ENCODE measurements around the gene ZSWIM1.
A peak's percentile ranks its signal among the peaks of the same experiment; 100 is the strongest.

The ZSWIM1 gene

DNA sequence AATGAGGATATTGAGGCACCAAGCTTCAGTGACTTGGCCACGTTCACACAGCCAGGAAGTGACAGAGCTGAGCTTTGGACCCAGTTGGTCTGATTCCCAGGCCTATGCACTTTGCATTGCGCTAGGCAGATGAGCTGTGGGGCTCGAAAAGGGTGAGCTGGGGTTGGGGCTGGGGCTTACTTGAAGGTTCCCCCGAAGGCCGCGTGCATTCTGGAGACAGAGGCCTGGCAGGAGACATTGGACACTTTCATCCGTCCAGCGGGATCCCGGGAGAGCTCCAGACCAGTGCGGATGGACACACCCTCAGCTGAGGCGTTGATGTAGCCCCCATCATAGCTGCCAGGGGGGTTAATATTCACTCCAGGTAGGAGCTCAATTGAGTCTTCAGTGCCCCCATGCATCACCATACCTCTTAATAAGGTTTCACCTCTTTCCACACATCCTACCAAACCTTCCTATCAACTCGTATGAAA lies 28.3 kb downstream of the ZSWIM1 start:
- no peak for DNase-seq (ENCODE audit: low spot score)

DNA sequence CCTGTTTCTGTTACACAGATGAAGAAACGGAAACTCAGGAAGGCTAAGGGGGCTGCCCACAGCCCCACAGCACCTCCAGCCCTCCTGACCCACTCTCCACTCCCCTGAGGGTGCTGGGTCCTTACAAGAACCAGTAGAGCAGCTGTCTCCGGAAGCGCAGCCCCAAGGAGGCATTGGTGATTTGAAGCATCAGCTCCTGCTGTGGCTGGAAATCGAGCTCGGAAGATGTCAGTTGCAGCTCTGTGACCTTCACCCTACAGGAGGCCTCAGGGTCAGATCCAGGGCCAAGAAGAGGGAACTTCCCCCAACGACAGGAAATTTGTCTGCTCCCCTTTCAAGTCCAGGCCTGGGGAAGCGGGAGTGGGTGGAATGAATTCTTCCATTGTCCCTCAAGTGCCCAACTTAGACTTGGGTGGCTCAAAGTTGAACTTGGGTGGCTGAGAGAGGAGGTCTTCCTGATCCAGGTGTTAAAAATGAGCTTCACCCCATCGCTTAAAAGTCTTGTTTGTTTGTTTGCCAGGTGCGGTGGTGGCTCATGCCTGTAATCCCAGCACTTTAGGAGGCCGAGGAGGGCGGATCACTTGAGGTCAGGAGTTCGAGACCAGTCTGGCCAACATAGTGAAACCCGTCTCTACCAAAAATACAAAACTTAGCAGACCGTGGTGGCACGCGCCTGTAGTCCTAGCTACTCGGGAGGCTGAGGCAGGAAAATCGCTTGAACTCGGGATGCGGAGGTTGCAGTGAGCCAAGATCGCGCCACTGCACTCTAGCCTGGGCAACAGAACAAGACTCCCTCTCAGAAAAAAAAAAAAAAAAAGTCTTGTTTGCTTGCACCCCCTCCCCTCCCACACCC lies 29.0 kb downstream of the ZSWIM1 start:
- no peak for DNase-seq (ENCODE audit: low spot score)

DNA sequence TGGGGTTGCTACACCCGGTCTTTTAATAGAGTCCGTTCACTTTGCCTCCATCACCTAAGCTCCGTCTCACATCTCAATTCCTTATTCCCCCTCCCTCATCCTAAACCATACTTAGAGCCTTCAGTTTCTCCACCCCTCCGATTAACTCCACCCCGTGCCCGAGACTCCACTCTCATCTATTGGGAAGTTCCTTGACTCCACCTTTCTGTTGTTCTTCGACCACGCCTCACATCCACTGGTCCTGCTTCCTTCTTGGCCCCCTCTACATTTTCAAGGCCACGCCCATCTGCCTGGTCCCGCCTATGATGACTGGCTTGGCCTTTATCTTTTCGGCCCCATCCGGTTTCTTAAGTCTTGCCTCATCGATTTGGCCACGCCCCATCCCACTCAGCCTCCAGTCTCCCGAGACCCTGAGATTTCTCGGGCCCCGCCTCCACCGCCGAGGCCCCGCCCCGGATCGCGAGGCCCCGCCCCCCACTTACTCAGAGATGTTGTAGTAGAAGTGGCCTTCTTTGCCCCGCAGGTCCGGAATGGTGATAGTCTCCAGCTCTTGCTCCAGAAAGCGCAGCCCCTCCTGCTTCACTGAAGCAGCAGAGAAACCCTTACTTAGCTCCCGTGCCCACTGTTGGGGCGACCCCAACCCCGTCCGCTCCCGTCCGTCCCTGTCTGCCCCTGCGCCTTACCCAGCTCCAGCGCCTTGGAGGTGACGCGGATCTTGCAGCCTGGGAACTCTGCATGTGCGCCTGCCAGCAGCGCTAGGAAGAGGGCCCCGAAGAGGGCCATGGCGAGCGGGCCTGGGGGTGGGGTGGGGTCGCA lies 29.9 kb downstream of the ZSWIM1 start:
- peak; percentile 89 for DNase-seq (ENCODE audit: low spot score)

DNA sequence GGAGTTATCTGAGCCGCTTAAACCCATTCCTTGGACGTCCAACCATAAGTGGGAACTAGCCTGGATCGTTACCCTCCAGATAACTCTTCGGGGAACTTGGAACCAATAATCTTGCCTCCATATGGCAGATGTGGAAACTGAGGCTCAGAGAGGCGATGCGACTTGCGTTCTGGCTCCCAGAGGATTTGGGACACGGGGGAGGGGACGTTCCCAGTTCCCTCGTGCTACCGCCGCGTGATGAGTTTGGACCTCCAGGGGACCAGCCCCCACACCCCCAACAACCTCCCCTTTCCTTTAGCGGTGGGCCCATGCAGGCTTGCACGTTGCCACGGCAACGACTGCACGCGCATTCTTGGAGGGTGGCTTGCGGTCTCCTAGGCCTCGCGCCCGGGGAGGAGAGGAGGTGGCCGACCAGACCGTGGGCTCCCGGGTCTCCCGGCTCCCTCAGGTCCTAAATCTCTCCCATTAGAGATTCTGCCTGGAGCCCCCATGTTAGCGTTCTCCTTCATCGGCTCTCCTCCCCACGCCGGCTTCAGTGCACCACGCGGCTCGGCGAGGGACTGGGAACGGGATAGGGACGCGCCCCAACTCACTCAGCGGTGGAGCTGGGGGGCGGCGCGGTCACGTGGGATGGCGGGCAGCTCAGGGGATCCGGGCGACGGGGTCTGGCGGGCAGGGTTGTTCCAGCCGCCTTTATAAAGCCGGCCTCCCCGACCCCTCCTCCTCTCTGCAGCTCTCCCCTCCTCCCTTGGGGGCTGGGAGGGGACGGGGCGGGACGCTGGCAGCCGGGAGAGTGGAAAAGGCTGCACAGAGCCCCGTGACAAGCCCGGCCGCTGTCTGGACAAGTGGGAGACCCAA lies 30.7 kb downstream of the ZSWIM1 start, which contains the start of gene PLTP:
Gene PLTP, minus strand, starts transcription at position 670 of the 858 bp plus-strand sequence. CDS start 703 bp downstream, outside the sequence.
- DNase-seq (ENCODE audit: low spot score) = no peak

DNA sequence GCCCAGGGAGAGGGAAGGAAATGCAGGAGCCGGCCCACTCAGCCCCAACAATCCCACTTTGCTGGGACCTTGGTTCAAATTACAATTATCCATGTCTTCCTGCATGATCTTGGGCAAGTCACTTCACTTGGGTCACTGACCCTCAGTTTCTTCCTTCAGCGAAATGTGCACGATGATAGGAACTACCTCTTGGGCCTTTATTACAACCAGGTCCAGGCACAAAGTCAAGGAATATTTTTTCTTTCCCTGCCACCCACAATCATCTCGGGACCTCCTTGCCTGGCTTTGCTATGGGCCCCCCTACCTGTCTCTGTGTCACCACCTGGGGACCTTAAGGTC lies 31.3 kb downstream of the ZSWIM1 start:
- no peak for DNase-seq (ENCODE audit: low spot score)

DNA sequence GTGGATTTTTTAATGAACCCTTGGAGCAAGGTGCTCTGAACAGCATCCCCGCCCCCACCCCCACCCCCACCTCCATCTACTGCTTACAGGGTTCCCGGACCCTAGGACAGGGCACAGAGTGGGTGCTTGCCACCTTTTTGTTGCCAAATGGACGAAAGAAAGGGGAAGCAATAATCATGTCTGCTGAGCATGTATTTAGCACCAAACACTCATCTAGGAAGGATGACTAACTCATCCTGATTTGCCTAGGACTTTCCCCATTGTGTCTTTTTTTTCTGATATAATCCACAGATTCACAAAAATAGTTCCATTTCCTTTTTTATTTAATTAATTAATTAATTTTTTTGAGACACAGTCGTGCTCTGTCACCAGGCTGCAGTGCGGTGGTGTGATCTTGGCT lies 32.1 kb downstream of the ZSWIM1 start:
- no peak for DNase-seq (ENCODE audit: low spot score)

DNA sequence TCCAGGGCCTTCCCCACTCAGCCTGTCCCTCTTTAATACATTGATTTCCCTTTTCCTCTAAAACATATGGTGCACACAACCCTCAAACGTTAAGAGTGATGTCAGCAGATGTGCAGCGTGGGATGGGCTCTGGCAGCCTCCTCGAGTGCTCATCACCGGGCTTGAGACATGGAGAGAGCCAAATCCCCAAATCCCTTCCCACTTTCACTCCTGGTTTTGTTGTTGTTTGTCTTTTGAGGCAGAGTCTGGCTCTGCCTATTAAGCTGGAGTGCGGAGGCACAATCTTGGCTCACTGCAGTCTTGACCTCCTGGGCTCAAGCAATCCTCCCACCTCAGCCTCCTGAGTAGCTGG lies 36.7 kb downstream of the ZSWIM1 start:
- no peak for DNase-seq (ENCODE audit: low spot score)

DNA sequence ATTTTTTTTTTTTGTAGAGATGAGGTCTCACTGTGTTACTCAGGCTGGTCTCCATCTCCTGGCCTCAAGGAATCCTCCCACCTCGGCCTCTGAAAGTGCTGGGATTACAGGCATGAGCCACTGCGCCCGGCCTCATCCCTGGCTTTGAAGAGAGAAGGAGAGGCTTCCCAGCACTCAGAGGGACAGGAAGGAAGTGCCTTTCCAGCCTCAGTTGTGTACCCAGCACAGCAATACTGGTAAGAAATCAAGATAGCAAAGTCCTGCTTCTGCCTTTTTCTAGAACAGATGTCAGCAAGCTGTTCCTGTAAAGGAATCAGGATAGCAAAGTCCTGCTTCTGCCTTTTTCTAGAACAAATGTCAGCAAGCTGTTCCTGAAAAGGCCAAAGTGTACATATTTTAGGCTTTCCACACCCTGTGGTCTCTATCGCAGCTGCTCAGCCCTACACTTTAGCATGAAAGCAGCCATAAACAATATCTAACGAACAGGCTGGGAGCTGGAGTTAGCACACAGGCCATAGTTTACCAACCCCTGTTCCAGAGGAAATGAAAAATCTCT lies 37.2 kb downstream of the ZSWIM1 start:
- no peak for DNase-seq (ENCODE audit: low spot score)

DNA sequence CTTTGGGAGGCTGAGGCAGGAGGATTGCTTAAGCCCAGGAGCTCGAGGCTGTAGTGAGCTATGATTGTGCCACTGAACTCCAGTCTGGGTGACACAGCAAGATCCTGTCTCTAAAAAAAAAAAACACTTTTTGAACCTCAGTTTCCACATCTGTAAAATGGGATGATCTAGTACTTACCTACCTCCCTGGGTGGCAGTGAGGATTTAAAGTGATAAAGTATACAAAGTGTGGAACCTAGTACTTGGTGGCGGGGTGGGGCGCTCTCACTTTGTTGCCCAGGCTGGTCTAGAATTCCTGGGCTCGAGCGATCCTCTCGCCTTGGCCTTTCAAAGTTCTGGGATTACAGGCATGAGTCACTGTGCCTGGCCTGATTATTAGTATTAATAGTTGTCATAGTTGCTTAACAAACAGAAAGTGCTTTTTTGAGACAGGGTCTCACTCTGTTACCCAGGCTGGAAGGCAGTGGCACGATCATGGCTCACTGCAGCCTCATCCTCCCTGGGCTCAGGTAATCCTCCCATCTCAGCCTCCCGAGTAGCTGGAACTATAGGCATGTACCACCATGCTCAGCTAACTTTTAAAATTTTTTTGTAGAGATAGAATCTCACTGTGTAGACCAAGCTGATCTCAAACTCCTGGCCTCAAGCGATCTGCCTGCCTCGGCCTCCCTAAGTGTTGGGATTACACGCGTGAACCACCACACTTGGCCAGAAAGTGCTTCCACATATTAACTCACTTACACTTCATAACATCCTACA lies 37.9 kb downstream of the ZSWIM1 start:
- no peak for DNase-seq (ENCODE audit: low spot score)

DNA sequence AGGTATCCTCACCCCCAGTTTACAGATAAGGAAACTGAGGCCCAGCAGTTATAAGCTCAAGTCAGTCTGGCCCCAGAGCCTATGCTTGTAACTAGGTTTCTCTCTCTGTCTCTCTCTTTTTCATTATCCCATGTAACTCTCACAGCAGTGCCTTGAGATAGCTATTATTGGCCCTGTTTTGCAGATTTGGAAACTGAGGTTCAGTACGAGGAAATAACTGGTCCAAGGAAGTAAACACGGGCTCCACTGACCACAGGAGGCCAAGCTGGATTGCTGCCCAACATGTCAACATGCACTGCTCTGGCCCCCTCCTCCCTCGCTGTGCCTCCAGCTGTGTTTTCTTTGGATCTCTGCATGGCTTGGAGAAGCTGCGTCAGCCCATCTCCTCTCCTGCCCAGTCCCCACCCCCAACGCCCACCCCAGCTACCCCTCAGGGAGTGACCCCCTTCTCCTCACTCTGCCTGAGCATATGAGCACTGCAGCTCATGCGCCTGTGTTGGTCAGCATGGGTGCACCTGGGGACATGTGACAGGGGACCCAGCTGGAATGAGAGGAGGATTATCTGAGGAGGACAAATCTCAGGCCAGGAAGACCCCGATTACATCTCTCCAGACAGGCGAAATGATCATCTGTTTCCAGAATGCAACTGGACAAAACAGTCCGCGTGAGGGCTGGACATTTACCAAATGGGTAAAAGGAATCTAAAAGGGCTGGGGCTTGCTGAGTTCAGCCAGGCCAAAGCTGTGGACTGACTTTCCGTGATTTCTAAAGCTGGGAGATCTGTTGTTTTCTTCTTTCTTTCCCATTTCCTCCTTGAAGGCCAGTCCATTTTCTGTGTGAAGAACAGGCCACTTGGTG lies 38.7 kb downstream of the ZSWIM1 start:
- DNase-seq (ENCODE audit: low spot score) = no peak

DNA sequence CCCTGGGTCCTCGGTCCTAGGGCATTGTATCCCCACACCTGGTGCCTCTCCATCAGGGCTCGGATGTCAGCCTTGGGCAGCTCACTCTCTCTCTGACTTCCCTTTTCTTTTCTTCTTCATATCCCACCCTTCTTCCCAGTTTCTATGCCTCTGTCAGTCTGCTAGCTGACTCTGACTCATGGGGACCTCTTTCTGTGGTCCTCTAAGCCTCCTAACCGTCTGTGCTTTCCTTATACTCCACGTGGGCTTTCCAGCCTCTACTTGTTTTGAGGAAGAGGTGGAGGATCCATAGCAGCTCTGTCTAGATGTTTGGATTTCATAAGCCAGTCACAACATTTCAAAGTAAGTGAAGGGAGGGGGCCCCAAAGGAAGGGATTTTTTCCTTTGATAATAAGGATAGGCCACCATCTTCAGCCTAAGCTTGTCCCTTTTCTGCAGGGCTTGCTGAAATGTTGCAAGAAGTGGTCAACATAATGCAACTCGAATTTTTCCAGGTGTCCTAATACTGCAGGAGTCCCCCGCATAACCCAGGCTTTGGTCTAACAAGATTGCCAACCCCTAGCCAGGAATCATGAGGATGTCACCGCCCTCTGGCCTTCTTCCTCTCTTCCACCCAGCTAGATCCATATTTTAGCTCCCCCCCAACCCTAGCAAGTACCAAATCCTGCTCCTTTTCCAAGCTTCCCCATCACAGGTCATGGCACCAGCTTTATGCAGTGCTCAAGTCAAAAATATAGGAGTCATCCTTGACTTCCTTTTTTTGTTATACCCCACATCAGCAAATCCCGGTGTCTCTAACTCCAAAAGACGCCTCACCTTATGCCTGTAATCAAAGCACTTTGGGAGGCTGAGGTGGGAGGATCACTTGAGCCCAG lies 39.7 kb downstream of the ZSWIM1 start:
- DNase-seq (ENCODE audit: low spot score) = no peak

DNA sequence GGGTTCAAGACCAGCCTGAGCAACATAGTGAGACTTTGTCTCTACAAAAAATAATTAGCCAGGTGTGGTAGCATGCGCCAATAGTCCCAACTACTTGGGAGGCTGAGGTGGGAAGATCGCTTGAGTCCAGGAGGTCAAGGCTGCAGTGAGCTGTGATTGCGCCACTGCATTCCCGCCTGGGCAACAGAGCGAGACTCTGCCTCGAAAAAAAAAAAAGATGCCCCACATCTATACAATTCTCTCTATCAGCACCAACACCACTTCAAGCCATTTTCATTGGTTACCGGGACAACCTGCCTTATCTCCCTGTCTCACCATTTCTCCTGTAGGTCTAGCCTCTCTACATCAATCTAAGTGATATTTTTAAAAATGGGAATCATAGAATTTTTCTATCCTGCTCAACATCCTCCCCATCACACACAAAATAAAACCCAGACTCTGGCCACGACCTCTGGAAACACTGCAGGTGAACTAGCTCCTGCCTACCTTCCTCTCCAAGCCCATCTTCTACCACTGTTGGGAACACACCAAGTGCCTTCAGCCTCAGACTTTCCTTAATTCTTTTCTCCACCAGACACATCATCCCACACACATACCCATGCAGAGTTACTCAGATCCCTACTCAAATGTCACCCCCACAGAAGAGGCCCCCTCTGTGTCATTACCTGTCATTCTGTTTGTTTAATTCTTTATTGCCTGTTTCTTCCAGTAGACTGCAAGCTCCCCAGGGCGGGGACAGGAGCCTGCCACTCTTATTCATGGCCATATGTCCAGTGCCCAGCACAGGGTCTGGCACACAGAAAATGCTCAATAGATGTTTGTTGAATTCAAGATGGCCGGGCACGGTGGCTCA lies 40.5 kb downstream of the ZSWIM1 start:
- no peak for DNase-seq (ENCODE audit: low spot score)

DNA sequence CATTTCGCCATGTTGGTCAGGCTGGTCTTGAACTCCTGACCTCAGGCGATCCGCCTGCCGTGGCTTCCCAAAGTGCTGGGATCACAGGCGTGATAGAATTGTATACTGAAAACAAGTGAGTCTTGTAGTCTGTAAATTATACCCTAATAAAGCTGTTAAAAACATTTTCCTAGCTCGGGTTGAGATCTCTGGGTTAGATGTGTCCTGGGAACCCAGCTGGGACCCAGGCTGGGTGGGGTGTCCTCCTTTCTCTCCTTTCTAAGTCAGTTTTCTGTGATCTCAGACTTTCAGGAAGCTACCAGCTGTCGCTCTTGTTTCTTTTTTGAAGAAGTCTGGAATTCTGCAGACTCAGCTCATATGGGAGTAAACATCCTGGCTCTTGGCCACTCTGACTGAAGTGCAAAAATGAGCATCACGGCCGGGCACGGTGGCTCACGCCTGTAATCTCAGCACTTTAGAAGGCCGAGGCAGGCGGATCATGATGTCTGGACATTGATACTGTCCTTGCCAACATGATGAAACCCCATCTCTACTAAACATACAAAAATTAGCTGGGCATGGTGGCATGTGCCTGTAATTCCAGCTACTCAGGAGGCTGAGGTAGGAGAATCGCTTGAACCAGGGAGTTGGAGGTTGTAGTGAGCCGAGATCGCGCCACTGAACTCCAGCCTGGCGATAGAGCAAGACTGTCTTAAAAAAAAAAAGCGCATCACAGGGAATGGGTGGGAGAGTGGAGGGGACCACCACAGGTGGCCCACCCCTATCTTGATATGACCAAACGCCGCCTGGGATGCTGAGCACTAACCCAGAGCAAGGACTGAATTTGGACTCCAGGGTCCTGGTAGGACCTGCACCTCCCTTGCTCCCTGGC lies 43.6 kb downstream of the ZSWIM1 start:
- DNase-seq (ENCODE audit: low spot score) = no peak

DNA sequence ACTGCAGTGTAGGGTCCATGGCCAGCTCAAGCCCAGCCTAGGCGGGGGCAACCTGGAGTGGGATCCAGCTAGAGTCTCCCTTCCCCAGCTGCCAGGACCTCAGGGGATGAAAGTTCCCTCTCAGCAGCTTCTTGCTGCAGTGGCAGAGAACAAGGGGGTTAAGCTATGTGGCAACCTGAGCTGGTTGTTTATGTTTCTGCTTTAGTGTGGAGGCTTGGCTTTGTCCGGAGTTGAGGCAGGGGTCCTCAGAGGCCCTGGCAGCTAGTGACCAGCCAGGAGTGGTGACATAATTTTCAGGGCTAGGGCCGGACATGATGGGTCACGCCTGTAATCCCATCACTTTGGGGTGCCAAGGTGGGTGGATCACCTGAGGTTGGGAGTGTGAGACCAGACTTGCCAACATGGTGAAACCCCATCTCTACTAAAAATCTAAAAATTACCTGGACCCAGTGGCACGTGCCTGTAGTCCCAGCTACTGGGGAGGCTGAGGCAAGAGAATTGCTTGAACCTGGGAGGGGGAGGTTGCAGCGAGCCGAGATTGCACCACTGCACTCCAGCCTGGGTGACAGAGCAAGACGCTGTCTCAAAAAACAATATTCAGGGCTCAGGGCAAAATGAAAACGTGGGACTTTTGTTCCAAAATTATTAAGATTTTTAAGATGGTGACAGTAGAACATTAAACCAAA lies 44.9 kb downstream of the ZSWIM1 start:
- no peak for DNase-seq (ENCODE audit: low spot score)

DNA sequence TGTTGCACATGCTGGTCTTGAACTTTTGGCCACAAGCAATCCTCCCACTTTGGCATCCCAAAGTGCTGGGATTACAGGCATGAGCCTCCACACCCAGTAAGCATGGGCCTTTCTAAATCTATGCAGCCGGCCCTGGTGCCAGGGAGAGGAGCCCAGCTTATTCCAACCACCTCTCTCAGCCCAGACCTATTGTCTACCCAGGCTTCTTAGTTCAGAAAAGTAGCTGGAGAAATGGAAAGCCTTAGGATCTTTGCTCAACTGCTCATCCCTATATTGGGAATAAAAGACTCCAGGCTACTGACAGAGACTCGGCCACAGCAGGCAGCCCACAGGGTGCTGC lies 45.7 kb downstream of the ZSWIM1 start:
- no peak for DNase-seq (ENCODE audit: low spot score)

DNA sequence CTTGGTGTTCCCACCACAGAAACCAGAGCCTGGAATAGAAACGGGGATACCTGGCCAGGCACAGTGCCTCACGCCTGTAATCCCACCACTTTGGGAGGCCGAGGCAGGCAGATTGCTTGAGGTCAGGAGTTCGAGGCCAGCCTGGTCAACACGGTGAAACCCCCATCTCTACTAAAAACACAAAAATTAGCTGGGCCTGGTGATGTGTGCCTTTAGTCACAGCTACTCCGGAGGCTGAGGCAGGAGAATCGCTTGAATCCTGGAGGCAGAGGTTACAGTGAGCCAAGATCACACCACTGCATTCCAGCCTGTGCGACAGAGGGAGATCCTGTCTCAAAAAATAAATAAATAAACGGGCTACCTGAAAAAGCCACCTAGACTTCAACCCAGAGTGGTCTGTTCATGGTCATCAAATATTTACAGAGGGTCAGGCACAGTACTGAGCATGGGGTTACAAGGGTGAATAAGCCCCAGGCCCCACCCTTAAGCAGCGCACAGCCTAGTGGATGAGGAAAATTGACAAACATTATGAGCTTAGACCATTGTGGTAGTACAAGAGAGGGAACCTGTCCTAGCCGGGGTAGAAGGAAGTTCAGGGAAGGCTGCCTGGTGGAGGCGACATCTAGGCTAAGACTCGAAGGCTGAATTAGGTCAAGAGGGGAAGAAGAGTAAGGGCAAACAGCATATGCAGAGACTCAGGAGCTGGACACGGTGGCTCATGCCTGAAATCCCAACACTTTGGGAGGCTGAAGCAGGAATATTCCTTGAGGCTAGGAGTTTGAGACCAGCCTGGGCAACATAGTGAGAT lies 46.2 kb downstream of the ZSWIM1 start:
- DNase-seq (ENCODE audit: low spot score) = no peak

Measured in LoVo (cell line).